HEK293T (cell line): ENCODE data around the gene TECTB.

Source experiments
- ARNT ChIP-seq: fragments of 450-650 bp; IDR thresholded peaks from 2 replicates; pipeline ENCODE4 v1.6.1; 2017; ENCODE audit warnings: mild to moderate bottlenecking
- BHLHE40 ChIP-seq: fragments of 450-650 bp; IDR thresholded peaks from 2 replicates; pipeline ENCODE4 v1.6.1; 2016; ENCODE audit warnings: mild to moderate bottlenecking, moderate library complexity, borderline replicate concordance
- FOXA1 ChIP-seq: fragments of 450-650 bp; IDR thresholded peaks from 2 replicates; pipeline ENCODE4 v1.6.1; 2016; ENCODE audit warnings: mild to moderate bottlenecking
- SUZ12 ChIP-seq: fragments of 450-650 bp; IDR thresholded peaks from 2 replicates; pipeline ENCODE4 v1.6.1; 2016; ENCODE audit warnings: mild to moderate bottlenecking
- ZNF384 ChIP-seq: fragments of 450-650 bp; IDR thresholded peaks from 2 replicates; pipeline ENCODE4 v1.6.1; 2016

DNA sequence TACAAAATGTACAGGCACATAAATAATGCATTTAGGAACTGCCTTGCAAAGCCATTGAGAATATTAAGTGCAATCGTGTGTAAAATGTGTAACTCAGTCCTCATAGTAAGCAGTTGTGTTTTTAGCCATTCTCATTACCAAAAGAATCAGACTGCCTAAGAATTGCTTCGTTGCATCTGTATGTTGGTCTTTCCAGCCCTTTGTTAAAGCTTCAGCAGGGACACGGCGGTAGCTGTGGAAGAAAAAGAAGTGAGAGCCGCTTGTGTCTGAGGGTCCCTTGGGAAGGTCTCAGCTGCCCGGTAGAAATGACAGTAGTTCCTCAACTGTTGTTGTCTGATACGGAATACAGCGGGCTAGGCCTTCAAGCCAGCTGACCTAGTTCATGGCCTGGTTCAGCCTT lies 67.9 kb downstream of the TECTB start:
- no peak for TF ChIP-seq FOXA1
- TF ChIP-seq SUZ12: no peak
- no peak for TF ChIP-seq ZNF384
- no peak for TF ChIP-seq ARNT
- TF ChIP-seq BHLHE40: no peak
